Measurements from ENCODE around the gene SYTL4.

The SYTL4 gene

GRCh38 chrX:100648458-100649417 lies 83.2 kb downstream of the SYTL4 start:
- in situ Hi-C loops (cut with MboI; ENCODE audit: low sequenced_read_pairs): no loop called here

- in situ Hi-C loops (cut with MboI; ENCODE audit: low sequenced_read_pairs): no loop called here
Measured at GRCh38 chrX:100647739-100648138, 84.2 kb downstream of the SYTL4 start.

GRCh38 chrX:100647095-100647494 lies 84.8 kb downstream of the SYTL4 start:
- in situ Hi-C loops (cut with MboI; ENCODE audit: low sequenced_read_pairs): no loop called here

DNA sequence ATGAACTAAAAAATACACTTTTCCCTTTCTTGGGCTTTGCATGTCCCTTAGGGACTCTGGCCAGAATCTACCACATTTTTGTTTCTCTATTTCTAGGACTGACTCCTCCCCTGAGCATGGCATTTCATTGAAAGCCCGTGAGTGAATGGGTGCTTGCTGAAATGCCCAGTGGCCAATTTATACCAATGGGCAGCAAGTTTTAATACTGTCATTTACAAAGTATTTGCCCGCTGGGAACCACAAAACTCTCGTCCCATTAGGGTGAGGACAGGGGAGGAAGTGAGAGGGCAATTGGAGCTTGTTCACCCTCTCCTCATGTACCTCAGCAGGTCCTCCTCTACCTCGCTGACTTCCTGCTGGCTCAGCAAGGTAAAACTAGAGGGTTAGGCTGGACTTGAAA lies 86.8 kb downstream of the SYTL4 start:
- in situ Hi-C loops (cut with MboI; ENCODE audit: low sequenced_read_pairs): no loop called here

DNA sequence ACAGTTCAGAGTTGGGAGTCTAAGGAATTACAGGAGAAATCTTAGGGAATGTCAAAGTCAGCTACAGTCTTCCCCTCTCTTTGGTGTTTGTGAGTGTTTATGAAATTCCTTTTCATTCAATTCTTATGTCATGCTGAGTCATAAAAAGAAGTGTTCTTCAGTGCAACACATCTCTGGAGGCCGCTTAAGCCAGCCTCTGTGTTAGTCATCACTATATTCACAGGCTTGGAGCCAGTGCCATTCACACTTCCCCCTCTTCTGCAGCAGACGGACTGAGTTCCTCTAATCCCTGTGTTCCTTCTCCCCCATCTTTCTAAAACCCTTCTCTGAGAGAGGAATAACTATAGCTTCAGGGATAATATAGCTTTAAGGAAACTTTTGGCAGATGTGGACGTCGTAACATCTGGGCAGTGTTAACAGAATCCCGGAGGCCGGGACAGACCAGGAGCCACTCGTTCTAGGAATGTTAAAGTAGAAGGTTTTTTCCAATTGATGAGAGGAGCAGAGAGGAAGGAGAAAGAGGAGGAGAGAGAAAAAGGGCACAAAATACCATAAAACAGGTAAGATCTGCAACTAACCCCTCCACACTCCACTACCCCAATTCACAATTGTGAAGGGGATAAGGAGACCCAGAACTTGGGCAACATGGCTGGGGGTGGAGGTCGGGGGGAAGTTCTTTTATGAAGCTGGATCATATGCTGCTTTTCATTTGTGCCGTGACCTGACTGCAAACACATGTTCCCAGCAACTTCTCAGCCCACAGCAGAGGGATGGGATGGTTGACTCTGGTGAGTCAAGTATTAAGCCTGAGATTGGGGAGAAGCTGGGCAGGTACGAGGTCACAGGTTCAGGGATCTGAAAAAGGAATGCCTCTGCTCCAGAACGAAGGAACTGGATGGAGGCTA lies 87.7 kb downstream of the SYTL4 start, which contains the start of gene SRPX2:
SRPX2 (plus strand) TSS at position 244 of the 905 bp plus-strand sequence. CDS start 2,124 bp downstream, outside the sequence.
- in situ Hi-C loops (cut with MboI; ENCODE audit: low sequenced_read_pairs): no loop called here

DNA sequence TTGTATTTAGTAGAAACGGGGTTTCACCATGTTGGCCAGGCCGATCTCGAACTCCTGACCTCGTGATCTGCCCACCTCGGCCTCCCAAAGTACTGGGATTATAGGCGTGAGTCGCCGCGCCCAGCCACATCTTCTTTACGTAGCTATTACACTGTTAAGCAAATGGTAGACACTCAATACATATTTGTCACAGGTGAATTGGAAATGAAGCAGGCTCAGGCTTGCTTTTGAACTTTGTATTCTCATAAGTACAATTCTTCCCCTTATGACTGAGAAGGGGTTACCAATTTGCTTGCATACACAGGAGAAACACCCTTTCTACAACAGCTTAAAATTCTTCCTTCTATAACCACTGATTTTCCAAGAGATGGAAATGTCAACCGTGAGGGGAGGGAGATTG lies 88.7 kb downstream of the SYTL4 start:
- in situ Hi-C loops (cut with MboI; ENCODE audit: low sequenced_read_pairs): no loop called here

- in situ Hi-C loops (cut with MboI; ENCODE audit: low sequenced_read_pairs): no loop called here
Measured at GRCh38 chrX:100642290-100642689, 89.6 kb downstream of the SYTL4 start.

DNA sequence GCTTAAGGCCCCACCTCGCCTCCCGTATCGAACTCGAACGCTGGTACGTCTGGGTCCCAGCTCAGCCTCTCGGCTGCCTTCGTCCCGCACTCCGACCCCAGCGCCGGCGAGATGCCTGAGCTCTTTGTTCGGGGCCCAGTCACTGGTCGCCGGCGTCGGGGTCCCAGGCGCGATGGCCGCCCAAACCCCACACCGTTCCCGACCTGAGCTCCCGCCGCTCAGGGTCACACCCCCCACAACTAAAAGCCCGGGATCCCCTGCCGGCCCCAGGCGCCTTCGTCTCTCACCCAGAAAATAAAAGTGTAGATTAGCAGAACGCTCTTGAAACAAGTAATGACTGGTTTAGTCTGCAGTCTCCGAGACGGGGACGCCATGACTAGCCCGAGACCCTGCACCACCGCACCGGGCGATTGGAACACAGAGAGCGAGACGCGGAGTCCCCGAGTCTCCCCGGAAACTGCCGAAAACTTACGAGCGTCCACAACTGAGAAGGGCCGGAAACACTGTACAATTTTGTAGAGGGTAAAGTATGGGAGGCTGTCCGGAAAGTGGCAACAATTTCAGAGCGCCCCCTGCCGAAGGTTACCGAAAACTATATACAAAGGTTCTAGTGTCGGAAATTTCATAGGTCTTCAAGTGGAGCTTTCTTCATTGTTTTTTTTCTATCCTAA lies 95.5 kb downstream of the SYTL4 start, which contains the start of gene TSPAN6:
TSPAN6 (minus strand) TSS at position 486 of the 671 bp plus-strand sequence; CDS start at position 374, 112 bp downstream.
- in situ Hi-C loops (cut with MboI; ENCODE audit: low sequenced_read_pairs): no loop called here

GRCh38 chrX:100635989-100636320 lies 96.0 kb downstream of the SYTL4 start:
- in situ Hi-C loops (cut with MboI; ENCODE audit: low sequenced_read_pairs): no loop called here

DNA sequence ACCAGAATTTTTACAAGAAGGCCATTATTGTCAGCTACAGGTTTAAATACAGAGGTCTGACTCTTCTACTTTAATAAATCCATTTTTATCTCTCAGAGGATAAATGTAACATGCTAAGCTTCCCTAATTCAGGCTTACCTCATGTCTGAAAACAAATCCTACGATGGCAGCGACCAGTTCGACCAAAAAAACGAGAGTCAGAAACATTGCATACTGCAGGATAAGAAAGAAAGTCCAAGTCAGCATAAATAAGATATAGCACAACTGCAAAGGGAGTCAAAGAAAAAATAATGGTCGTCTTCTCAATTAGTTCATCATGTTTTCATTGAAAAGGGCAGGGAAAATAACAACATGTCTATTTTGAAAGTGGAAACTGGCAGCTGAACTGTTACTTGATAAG lies 96.9 kb downstream of the SYTL4 start:
- in situ Hi-C loops (cut with MboI; ENCODE audit: low sequenced_read_pairs): no loop called here

GRCh38 chrX:100625985-100626491 lies 105.9 kb downstream of the SYTL4 start:
- in situ Hi-C loops (cut with MboI; ENCODE audit: low sequenced_read_pairs): no loop called here
